ENCODE data around the gene ELOA. TPM values are rescaled to one million over a fixed set of nuclear protein-coding genes. Genes with fewer than 3 reads are reported as not detected.

The ELOA gene
- total and polyA plus RNA-seq, 2 of the 13 experiments (the other 11 are each of a cell fraction or from before 2014, with no cell fraction given) = 14.2 to 28.5 TPM

- no peak for TF ChIP-seq DBP (CRISPR knock-in tag; IDR thresholded peaks at IDR 0.05; ENCODE audit: not compliant biosample characterization)
- 0 out of 2 replicates have a peak, but pooled peaks have one; percentile 39 for TF ChIP-seq ZNF747 (CRISPR knock-in tag; IDR thresholded peaks at IDR 0.05; ENCODE audit: borderline replicate concordance)
- TF ChIP-seq TIGD3 (CRISPR knock-in tag; IDR thresholded peaks at IDR 0.05; ENCODE audit: borderline replicate concordance) = no peak
- no peak for TF ChIP-seq CENPX (CRISPR knock-in tag; IDR thresholded peaks at IDR 0.05)
- TF ChIP-seq ZFP36 (IDR thresholded peaks at IDR 0.05; ENCODE audit: borderline replicate concordance, low read depth, low read length, partially characterized antibody) = no peak
- TF ChIP-seq SATB2 (CRISPR knock-in tag; IDR thresholded peaks at IDR 0.05) = no peak
- TF ChIP-seq SIN3B (IDR thresholded peaks at IDR 0.05; ENCODE audit: low read length) = no peak
- no peak; the same call in 1 of the 2 replicates for TF ChIP-seq ZBTB7A (CRISPR knock-in tag; IDR thresholded peaks at IDR 0.05)
- TF ChIP-seq ZNF331 (CRISPR knock-in tag; IDR thresholded peaks at IDR 0.05) = peak; percentile 67
- peak; percentile 46; the same call in 1 of the 2 replicates for TF ChIP-seq ZFP36L1 (CRISPR knock-in tag; IDR thresholded peaks at IDR 0.05)
- TF ChIP-seq FOXM1 (CRISPR knock-in tag; IDR thresholded peaks at IDR 0.05) = no peak
- no peak; the same call in 1 of the 2 replicates for TF ChIP-seq ZNF761 (CRISPR knock-in tag; conservative IDR thresholded peaks at IDR 0.05)
- TF ChIP-seq KDM5B (CRISPR knock-in tag; IDR thresholded peaks at IDR 0.05; ENCODE audit: borderline replicate concordance) = peak; percentile 86
- TF ChIP-seq TAF15 (IDR thresholded peaks at IDR 0.05; ENCODE audit: low read depth, low read length, poor library complexity, severe bottlenecking) = peak; percentile 34
- TF ChIP-seq ZNF816 (CRISPR knock-in tag; IDR thresholded peaks at IDR 0.05; ENCODE audit: borderline replicate concordance) = 0 out of 2 replicates have a peak, but pooled peaks have one; percentile 86
- TF ChIP-seq ZBTB7B (CRISPR knock-in tag; IDR thresholded peaks at IDR 0.05) = no peak; the same call in 1 of the 2 replicates
- TF ChIP-seq BRD4 (CRISPR knock-in tag; IDR thresholded peaks at IDR 0.05) = no peak
- peak; percentile 78 for TF ChIP-seq THAP8 (CRISPR knock-in tag; IDR thresholded peaks at IDR 0.05; ENCODE audit: borderline replicate concordance)
- TF ChIP-seq RBFOX2 (IDR thresholded peaks at IDR 0.05; ENCODE audit: low read depth, low read length) = peak; percentile 95
- TF ChIP-seq E2F2 (CRISPR knock-in tag; IDR thresholded peaks at IDR 0.05; ENCODE audit: borderline replicate concordance) = no peak
- no peak; the same call in 1 of the 2 replicates for TF ChIP-seq NR1H2 (CRISPR knock-in tag; IDR thresholded peaks at IDR 0.05; ENCODE audit: borderline replicate concordance, low read depth)
- TF ChIP-seq HDAC1 (CRISPR knock-in tag; IDR thresholded peaks at IDR 0.05) = peak; percentile 91
- TF ChIP-seq ZFX (CRISPR knock-in tag; IDR thresholded peaks at IDR 0.05; ENCODE audit: low read depth) = peak; percentile 99
- TF ChIP-seq ZSCAN31 (CRISPR knock-in tag; IDR thresholded peaks at IDR 0.05; ENCODE audit: low read depth) = peak; percentile 81; the same call in 1 of the 2 replicates
- no peak for TF ChIP-seq ATF7 (IDR thresholded peaks at IDR 0.05)
- no peak for TF ChIP-seq ATF7 (CRISPR knock-in tag; IDR thresholded peaks at IDR 0.05)
Measured at GRCh38 chr1:23743287-23744152, at the start of gene ELOA (continued).
